ENCODE data around the gene PSMB7.

PSMB7 gene

GRCh38 chr9:124356745-124357390 lies 58.4 kb downstream of the PSMB7 start:
- no peak for DNase-seq (ENCODE audit: low read depth)

GRCh38 chr9:124355941-124356744 lies 59.1 kb downstream of the PSMB7 start:
- no peak for DNase-seq (ENCODE audit: low read depth)

- no peak for DNase-seq (ENCODE audit: low read depth)
Measured at GRCh38 chr9:124355039-124355940, 60.0 kb downstream of the PSMB7 start.

DNA sequence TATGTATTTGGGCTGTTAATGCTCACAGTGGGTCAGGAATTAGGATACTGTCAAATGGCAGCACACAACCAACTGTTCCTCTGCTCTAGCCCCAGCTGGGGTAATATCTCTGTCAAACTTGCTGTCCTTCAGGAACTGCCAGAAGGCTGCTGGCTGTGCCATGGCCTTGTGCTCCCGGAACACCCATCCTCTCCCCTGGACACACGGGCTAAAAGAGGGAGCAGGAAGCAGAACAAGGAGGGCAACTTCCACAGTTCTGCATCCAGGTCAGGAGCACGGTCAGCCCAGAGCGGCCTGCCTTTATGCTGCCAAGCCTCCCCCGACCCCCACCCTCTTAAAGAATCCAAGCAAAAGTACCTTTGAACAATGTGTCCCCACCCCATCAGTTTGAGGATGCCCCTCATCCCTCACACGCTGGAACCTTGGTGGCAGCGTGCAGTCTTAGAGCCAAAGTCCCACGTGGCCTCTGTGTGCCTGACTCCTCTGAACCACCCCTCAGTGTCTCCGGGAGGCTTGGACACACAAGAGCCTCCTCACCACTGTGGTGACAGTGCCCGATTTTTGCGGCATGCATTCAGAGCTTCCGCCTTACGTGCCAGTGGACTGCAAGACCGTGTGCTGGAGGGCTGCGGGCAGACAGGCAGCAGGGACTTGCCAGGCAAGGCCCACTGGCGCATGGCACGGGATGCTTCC lies 60.8 kb downstream of the PSMB7 start:
- DNase-seq (ENCODE audit: low read depth) = no peak

DNA sequence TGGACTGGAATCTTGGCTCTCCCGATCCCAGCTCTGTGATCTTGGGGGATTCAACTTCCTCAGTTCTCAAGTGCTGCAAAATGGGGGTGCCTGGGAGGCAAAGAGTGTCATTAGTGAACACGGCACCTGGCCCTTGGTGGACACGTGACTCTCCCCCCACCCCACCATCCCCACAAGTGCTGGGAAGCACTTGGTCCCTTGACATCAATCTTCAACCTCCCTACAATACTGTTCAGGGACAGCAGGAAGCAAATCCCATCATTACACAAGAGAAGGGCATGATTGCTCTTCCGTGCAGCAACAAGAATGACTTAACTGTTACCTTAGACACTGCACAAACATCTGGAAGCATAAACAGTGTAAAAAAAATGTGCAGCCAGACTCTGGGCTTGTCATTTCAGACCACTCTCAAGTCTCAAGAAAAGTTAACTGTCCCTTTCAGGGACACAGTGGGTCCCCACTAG lies 61.4 kb downstream of the PSMB7 start:
- no peak for DNase-seq (ENCODE audit: low read depth)

GRCh38 chr9:124353166-124353768 lies 62.0 kb downstream of the PSMB7 start:
- DNase-seq (ENCODE audit: low read depth) = no peak

DNA sequence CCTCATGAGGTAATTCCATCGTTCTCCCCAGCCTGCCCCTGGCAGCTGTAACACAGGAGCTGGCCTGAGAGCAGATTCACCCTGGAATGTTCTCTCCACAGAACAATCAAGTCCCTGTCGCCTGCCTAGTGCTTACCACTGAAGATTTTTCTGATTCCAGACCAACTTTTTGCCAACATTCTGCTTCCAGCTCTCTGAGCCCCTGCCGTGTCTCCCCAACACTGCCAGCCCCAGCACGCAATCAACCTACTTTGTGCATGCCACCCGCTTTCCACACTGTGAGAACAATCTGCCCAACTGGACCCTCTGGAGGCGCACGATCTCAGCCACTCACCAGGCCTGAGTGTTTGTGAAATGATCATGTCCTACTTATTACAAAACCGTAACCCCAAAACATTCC lies 62.6 kb downstream of the PSMB7 start:
- DNase-seq (ENCODE audit: low read depth) = no peak

- no peak for DNase-seq (ENCODE audit: low read depth)
Measured at GRCh38 chr9:124351672-124352468, 63.4 kb downstream of the PSMB7 start.

DNA sequence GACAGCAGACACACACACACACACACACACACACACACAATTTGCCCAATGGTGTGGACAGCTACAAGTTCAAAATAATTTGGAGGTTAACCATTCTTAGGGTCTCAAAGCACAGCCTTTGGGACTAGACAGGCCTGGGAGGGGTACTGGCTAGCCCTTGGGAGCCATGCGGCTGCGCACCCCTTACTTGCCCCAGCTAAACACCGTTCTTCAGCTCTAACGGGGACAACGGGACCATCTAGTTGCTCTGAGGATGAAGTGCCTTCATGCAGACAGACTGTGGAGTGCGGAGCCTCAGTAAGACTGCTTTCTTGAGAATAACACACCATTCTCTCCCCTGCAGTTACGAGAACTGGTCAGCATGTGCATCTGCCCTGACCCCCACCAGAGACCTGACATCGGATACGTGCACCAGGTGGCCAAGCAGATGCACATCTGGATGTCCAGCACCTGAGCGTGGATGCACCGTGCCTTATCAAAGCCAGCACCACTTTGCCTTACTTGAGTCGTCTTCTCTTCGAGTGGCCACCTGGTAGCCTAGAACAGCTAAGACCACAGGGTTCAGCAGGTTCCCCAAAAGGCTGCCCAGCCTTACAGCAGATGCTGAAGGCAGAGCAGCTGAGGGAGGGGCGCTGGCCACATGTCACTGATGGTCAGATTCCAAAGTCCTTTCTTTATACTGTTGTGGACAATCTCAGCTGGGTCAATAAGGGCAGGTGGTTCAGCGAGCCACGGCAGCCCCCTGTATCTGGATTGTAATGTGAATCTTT lies 64.6 kb downstream of the PSMB7 start:
- no peak for DNase-seq (ENCODE audit: low read depth)

GRCh38 chr9:124349675-124350493 lies 65.4 kb downstream of the PSMB7 start:
- DNase-seq (ENCODE audit: low read depth) = no peak

DNA sequence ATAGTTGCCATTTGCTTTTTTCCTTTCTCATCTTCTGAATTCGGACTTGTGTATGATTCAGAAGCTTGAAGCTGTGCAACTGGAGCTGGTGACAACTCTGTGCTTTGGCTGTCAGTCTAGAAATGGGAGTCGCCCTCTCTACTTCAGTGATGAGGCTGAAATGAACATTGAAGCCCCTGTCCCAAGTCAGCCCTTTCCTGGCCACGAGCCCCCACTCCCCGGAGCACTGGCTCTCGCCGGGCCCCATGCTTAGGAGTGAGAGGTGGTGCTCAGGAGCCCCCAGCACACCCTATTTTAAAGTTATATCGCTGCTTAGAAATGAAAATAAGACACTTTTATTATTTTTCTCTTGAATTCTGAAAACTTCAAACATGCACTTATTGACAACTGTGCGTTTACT lies 66.0 kb downstream of the PSMB7 start:
- DNase-seq (ENCODE audit: low read depth) = no peak

- no peak for DNase-seq (ENCODE audit: low read depth)
Measured at GRCh38 chr9:124348831-124349230, 66.4 kb downstream of the PSMB7 start.

GRCh38 chr9:124348363-124348762 lies 66.9 kb downstream of the PSMB7 start:
- no peak for DNase-seq (ENCODE audit: low read depth)

GRCh38 chr9:124347968-124348358 lies 67.3 kb downstream of the PSMB7 start:
- no peak for DNase-seq (ENCODE audit: low read depth)

DNA sequence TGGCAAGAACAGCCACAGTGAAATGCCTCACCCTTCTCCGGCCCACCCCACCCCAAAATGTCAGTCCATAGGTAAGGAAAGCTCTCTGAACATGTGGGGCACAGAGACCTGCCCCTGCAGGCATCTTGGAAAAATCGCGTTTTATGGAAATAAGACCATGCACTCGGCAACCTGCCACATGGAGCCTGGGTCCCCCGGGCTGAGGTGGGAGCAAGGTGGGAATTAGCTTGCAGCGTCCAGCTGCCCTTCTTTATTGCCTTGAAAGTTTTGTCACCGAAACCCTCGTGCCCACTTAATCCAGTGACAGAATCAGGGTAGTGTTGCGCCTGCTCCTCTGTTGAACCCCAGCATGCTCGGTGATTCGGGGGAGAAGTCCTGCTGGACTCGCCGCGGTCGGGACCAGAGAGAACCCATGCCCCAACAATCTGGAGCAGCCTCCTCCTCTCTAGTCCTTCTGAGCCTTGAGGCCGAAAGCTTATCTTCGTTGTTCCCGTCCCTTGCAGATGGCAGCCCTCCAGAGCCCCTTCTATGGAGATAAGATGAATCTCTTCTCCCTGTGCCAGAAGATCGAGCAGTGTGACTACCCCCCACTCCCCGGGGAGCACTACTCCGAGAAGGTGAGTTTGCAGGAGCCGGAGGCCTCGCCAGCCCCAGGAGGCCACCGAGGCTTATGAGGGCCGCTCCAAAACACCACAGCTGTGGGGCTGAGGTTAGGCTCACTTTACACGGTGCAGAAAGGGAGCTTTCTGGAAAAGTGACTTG lies 67.9 kb downstream of the PSMB7 start:
- DNase-seq (ENCODE audit: low read depth) = no peak

GRCh38 chr9:124346347-124347163 lies 68.7 kb downstream of the PSMB7 start:
- no peak for DNase-seq (ENCODE audit: low read depth)

DNA sequence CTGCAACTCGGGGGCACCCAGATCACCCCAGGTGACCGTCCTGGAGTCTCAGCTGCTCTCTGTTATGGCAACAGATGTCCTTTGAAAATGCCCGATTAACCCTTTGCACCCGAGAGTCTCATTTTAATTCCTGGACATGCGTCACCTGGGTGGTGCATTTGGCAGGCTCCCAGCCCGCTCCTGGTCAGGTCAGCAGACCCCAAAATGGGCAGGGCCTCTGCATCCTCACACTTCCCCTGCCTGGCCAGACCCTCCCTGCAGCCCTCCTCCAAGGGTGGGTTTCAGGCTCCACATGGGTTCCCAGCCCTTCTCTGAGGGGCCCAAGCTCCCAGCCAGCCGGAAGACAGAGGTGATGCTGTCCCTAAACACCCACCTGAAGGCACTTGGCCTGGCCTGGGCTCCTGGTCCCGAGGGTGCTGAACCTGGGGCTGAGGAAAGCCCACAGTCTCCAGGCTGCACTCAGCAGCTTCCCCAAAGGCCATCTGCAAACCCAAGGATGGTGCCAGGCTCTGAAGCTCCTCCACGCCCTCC lies 69.4 kb downstream of the PSMB7 start:
- no peak for DNase-seq (ENCODE audit: low read depth)
